ENCODE data around the gene SLC19A3. TPM values are rescaled to one million over a fixed set of nuclear protein-coding genes. Genes with fewer than 3 reads are reported as not detected.
"Not testable (repeated sequence)": the region's sequence is repeated elsewhere in the genome, so short reads cannot be mapped to it uniquely, and the experiment has no call there.

SLC19A3 gene
- total and polyA plus RNA-seq, 5 experiments from 2014 or later, result not detected

DNA sequence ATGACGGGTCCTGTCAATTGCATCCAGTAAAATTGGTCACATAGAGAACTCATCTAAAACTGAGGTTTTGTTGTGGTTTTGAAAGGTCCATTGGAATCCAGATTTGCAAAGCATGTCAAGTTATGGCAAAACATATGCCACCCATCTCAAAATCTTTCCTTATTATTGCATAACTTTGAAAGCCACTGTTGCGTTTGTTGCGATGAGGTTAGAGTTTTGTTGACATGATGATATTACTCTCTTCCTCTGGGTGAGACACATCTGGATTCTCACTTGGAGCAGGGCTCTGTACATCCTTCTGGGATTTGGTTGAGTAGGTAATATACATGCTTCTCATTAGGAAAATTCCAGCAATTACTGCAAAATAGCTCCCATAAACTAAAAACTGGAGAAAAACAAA lies 30.6 kb downstream of the SLC19A3 start:
- no peak overlapping the region for H3K27ac Mint-ChIP-seq
- ATAC-seq (no peak), DNase-seq (no peak)
- no peak overlapping the region for H3K4me3 Mint-ChIP-seq
- POLR2A ChIA-PET, result no interaction called here
- H3K4me1 Mint-ChIP-seq, result no peaks in the 10 kb centered on the region
- no peaks in the 10 kb centered on the region for H3K36me3 Mint-ChIP-seq
- peaks cover 11 to 53% (median 27%) of the 10 kb centered on the region in 5 donors for H3K27me3 Mint-ChIP-seq
- H3K9me3 Mint-ChIP-seq, result peaks cover 0 to 2% (median 0%) of the 10 kb centered on the region in 9 donors

DNA sequence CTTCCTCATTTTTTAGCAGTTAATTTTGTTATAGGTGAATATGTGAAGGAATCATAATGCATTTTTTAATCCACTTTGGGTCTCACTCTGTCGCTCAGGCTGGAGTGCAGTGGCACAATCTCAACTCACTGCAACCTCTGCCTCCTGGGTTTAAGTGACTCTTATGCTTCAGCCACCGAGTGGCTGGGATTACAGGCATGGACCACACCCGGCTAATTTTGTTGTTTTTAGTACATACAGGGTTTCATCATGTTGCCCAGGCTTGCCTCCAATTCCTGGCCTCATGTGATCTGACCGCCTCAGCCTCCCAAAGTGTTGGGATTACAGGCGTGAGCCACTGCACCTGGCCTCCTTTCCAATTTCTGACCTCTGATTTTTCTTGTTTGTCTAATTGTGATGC lies 33.6 kb downstream of the SLC19A3 start:
- DNase-seq (no peak), ATAC-seq (no peak)
- no peaks in the 10 kb centered on the region for H3K36me3 Mint-ChIP-seq
- no peak overlapping the region for H3K27ac Mint-ChIP-seq
- no peak overlapping the region for H3K4me3 Mint-ChIP-seq
- H3K27me3 Mint-ChIP-seq, result peaks cover 5 to 29% (median 20%) of the 10 kb centered on the region in 5 donors
- peaks cover 0 to 2% (median 0%) of the 10 kb centered on the region in 9 donors for H3K9me3 Mint-ChIP-seq
- POLR2A ChIA-PET, result no interaction called here
- no peaks in the 10 kb centered on the region for H3K4me1 Mint-ChIP-seq

DNA sequence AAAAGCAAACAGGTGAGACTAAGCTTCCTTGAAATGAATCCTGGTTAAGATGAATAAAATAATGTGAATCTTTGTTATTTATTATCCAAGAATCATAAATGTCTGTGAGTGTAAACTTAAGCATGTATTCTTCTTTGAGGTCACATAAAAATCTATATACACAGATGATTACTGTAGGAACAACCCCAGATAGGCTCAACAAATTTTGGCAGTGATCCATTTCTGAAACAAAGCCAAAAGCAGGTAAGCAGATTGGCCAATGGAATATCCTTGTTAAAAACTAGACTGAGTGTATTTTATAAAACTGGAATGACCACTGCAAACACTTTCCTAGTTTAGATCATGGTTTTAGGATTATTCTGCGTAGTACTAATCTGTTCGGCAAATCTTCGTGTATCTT lies 39.9 kb downstream of the SLC19A3 start:
- H3K36me3 Mint-ChIP-seq, result no peaks in the 10 kb centered on the region
- H3K27ac Mint-ChIP-seq, result no peak overlapping the region
- DNase-seq, result no peak
- ATAC-seq, result no peak
- no peak overlapping the region for H3K4me3 Mint-ChIP-seq
- peaks cover 0 to 5% (median 0%) of the 10 kb centered on the region in 9 donors for H3K9me3 Mint-ChIP-seq
- POLR2A ChIA-PET, result no interaction called here
- no peaks in the 10 kb centered on the region for H3K4me1 Mint-ChIP-seq
- H3K27me3 Mint-ChIP-seq, result peaks cover 3 to 9% (median 4%) of the 10 kb centered on the region in 5 donors

DNA sequence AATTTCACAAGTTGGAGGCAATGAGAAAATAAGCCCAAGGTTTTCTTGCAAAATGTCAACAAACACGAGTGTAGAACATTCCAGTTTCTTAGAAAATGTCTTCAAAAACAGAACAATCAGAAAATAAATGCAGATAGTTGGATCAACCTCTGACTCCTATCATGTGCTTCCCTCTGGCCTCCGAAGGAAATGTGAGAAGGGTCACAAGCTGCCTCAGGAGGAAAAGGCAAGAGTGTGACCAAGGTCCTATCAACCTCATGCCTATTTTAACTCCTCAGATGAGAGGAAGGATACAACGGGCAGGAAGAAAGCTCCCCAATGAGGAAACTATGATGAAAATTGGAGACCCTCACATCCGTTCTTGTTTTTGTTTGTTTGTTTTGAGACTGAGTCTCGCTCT lies 43.3 kb downstream of the SLC19A3 start:
- DNase-seq, result no peak
- Mint-ChIP-seq H3K36me3 (no peaks in the 10 kb centered on the region), H3K27ac (no peak overlapping the region), H3K4me1 (no peaks in the 10 kb centered on the region), H3K27me3 (peaks cover 3 to 9% (median 6%) of the 10 kb centered on the region in 5 donors), H3K4me3 (no peak overlapping the region), H3K9me3 (peaks cover 0 to 5% (median 0%) of the 10 kb centered on the region in 9 donors)
- no peak for ATAC-seq
- POLR2A ChIA-PET, result no interaction called here

DNA sequence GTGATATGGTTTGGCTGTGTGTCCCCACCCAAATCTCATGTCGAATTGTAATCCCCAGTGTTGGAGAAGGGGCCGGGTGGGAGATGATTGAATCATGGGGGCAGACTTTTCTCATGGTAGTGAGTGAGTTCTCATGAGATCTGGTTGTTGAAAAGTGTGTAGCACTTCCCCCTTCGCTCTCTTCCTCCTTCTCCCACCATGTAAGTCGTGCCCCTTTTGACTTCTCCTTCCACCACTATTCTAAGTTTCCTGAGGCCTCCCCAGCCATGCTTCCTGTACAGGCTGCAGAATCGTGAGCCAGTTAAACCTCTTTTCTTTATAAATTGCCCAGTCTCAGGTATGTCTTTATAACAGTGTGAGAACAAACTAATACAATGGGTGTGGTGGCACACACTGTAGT lies 44.2 kb downstream of the SLC19A3 start:
- ATAC-seq, POLR2A ChIA-PET, H3K4me1 Mint-ChIP-seq, H3K27me3 Mint-ChIP-seq, DNase-seq, H3K27ac Mint-ChIP-seq, H3K36me3 Mint-ChIP-seq, H3K9me3 Mint-ChIP-seq, H3K4me3 Mint-ChIP-seq: not testable (repeated sequence)

DNA sequence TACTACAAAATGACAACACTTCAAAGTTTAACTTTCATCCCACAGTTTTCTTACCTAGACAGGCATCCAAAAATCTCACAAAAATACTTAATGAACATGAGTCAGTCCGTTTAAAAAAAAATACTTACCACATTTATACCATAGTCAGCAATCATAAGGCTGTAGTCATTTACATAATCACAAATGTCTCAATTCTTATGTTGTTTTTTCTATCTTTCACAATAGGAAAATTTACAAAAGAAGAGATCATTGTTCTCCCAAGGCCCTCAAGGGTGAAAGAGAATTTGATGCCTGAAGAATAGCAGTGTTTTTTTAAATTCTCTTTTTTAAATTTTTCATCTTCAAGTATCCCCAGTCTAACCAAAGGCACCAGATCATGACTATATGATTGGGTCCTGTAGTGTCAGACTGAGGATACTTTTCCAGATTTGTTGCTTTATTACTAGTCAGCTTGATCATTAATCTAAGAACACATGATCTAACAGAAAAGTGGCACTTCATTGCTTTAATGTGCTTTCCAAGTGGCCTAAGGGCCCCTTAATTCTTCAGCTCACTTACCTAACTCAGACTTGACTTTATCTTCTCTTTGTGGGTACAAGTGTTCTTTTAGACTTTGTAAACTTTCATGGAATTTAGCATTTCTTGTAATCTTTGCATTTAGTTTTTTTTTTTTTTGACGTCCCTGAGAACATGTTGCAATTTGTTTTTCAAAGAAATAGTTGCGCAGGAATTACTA lies 46.5 kb downstream of the SLC19A3 start:
- Mint-ChIP-seq H3K27me3 (peaks cover 2 to 12% (median 3%) of the 10 kb centered on the region in 5 donors), H3K27ac (no peak overlapping the region), H3K36me3 (no peaks in the 10 kb centered on the region), H3K9me3 (peaks cover 0 to 2% (median 0%) of the 10 kb centered on the region in 9 donors), H3K4me1 (no peaks in the 10 kb centered on the region), H3K4me3 (no peak overlapping the region)
- no peak for DNase-seq
- POLR2A ChIA-PET, result no interaction called here
- ATAC-seq, result no peak

DNA sequence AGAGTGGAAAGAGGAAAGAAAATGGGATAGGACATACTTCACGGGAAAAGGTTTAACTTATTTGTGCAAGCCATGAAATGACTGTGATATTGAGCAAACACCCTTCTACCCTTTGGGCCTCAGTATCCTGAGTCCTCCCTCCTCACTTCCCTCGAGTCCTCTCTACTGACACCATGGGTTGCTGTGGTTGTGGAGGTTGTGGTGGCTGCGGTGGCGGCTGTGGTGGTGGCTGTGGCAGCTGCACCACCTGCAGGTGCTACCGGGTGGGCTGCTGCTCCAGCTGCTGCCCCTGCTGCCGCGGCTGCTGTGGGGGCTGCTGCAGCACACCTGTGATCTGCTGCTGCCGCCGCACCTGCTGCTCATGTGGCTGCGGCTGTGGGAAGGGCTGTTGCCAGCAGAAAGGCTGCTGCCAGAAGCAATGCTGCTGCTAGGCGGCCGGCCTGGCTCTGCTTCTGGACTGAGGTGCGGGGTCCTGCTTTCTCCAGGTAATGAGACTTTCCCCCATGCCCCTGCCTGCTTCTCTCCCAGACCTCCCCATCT lies 51.1 kb downstream of the SLC19A3 start, which contains the start of gene SCYGR5:
Gene SCYGR5 (plus strand): TSS at position 174 of the 540 bp plus-strand sequence. CDS start 0 bp downstream, at position 174.
- H3K9me3 Mint-ChIP-seq, H3K4me3 Mint-ChIP-seq, POLR2A ChIA-PET, H3K36me3 Mint-ChIP-seq, H3K27me3 Mint-ChIP-seq, DNase-seq, ATAC-seq, H3K4me1 Mint-ChIP-seq, H3K27ac Mint-ChIP-seq: not testable (repeated sequence)

DNA sequence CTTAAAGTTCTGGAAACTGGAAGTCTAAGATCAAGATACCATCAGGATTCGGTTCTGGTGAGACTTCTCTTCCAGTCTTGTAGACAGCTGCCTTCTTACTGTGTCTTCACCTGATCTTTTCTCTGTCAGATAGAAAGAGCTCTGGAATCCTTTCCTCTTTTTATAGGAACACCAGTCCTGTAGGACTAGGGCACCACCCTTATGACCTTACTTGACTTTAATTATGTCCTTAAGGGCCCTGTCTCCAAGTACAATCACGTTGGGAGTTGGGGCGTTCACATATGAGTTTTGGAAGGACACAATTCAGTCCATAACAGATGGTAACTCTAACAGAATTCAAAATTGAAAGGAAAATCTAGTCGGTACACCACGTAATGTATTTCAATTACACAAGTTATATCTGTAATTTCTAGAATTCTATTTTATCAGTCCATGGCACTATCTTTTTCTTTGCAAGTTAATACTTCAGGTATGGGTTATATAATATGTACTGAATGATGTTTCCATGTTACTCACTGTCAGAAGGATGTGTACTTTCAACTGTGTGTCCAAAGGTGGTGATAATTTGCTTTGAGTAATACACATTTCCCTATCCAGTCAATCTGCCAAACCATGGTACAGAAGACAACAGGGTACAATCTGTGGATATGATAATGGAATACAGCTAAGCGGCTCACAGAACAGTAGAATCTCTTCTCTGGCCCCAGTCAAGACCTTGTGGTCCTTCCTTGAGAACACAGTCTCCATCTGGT lies 52.5 kb downstream of the SLC19A3 start:
- DNase-seq (no peak), ATAC-seq (no peak)
- H3K4me3 Mint-ChIP-seq, result no peak overlapping the region
- H3K9me3 Mint-ChIP-seq, result peaks cover 0 to 2% (median 0%) of the 10 kb centered on the region in 9 donors
- no peak overlapping the region for H3K27ac Mint-ChIP-seq
- H3K36me3 Mint-ChIP-seq, result no peaks in the 10 kb centered on the region
- POLR2A ChIA-PET, result no interaction called here
- no peaks in the 10 kb centered on the region for H3K4me1 Mint-ChIP-seq
- peaks cover 0 to 4% (median 2%) of the 10 kb centered on the region in 5 donors for H3K27me3 Mint-ChIP-seq

DNA sequence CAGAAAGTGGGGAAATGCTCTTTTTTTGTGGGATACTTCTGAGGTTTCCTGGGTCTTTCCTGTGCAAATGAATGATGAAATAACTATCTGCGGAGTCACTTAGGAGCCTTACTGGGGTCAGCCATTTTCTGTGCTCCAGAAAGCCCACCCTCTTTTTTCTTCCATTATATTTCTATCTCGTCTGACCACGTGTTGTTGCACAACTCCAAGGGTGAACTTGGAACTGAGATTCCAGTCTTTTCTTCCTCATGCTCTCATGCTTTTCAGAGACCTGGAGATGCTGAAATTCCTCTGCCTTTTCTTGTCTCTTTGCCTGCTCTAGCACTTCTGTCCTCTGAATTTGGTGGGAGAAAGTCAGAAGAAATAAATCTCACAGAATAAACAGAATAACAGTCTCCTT lies 56.0 kb downstream of the SLC19A3 start:
- no peak overlapping the region for H3K27ac Mint-ChIP-seq
- POLR2A ChIA-PET, result no interaction called here
- H3K4me3 Mint-ChIP-seq, result no peak overlapping the region
- DNase-seq (no peak), ATAC-seq (no peak)
- H3K36me3 Mint-ChIP-seq, result no peaks in the 10 kb centered on the region
- peaks cover 0 to 4% (median 2%) of the 10 kb centered on the region in 5 donors for H3K27me3 Mint-ChIP-seq
- no peaks in the 10 kb centered on the region for H3K4me1 Mint-ChIP-seq
- H3K9me3 Mint-ChIP-seq, result no peaks in the 10 kb centered on the region

DNA sequence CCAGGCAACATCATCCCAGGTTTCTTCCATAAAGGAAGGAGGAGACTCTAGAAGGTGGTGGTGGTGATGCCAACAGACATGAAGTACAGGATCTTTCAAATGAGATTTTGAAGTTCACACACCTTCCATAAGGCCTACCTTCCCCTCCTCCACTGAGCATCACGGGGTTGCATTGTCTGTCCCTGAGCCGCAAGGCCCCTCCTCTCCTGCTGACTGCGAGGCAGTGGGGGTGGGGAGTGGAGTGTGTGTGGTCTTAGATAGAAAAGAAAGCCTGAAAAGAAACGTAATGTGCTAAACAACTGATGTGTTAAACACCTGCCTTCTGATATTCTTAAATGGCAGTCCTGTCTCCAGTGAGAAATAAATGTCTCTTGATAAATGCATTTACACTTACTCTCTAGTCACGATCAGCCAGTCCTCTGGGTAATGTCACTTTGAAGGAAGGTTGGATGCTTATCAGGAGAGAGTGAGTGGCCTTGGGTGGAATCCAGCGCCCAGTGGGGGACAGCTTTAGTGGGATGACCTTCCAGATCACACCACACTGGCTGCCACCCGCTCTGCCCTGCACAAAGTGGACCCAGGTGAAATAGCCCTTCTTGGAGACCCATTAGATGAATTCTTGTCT lies 56.7 kb downstream of the SLC19A3 start:
- DNase-seq, result no peak
- Mint-ChIP-seq H3K4me3 (no peak overlapping the region), H3K27me3 (peaks cover 0 to 4% (median 0%) of the 10 kb centered on the region in 5 donors), H3K36me3 (no peaks in the 10 kb centered on the region), H3K27ac (no peak overlapping the region), H3K9me3 (no peaks in the 10 kb centered on the region), H3K4me1 (no peaks in the 10 kb centered on the region)
- no peak for ATAC-seq
- POLR2A ChIA-PET, result no interaction called here

DNA sequence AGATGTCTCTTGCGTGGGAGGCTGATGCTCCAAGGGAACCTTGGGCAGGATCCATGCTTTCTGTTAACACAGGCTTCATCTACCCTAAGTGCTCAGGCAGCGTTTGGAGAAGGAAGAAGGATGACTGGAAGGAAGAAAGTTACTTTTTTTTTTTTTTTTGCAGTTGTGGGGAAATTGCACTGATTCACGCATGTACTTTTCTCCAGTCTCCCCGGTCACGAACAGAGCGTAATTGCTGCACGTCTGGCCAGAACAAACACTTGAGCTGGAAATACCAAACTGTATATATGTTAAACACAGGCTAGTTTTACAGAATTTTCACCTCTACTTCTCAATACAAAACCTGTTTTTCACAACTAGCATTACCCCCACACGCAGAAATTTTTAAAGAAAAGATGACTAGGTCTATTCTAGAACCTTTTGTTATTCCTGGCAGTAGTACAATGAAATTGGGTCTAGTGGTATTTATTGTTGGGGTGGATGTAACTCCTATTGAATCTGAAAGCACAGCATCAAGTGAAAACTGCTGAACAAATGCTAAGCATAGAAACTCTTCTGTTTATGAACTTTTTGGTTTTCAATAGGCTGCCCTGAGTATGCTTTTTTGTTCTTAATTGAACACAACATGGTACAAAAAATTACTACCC lies 60.5 kb downstream of the SLC19A3 start:
- Mint-ChIP-seq H3K4me3 (no peak overlapping the region), H3K27me3 (peaks cover 0 to 4% (median 0%) of the 10 kb centered on the region in 5 donors)
- DNase-seq, result no peak

DNA sequence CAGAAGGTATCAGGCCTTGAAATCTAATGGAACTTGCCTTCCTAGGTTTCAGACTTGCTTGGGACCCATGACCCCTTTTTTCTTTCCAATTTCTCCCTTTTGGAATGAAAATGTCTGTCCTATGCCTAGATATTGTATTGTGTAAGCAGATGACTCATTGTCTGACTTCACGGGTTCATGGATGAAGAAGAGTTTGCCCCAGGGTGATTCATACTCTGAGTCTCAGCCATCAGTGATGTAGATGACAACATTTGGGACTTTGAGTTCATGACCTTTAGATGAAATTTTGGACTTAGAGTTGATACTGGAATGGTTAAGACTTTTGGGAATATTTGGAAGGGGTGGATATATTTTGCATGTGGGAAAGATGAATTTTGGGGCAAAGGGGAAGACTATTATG lies 62.4 kb downstream of the SLC19A3 start:
- POLR2A ChIA-PET, result no interaction called here
- ATAC-seq (no peak), DNase-seq (no peak)
- Mint-ChIP-seq H3K27ac (no peak overlapping the region), H3K4me1 (no peaks in the 10 kb centered on the region), H3K4me3 (no peak overlapping the region), H3K9me3 (no peaks in the 10 kb centered on the region), H3K36me3 (no peaks in the 10 kb centered on the region), H3K27me3 (peaks cover 0 to 3% (median 0%) of the 10 kb centered on the region in 5 donors)

More for the DNA sequence above, 60.5 kb downstream of the SLC19A3 start:
- Mint-ChIP-seq H3K36me3 (no peaks in the 10 kb centered on the region), H3K9me3 (no peaks in the 10 kb centered on the region), H3K4me1 (no peaks in the 10 kb centered on the region), H3K27ac (no peak overlapping the region)
- ATAC-seq, result no peak
- POLR2A ChIA-PET, result no interaction called here

Measured in naive thymus-derived CD8-positive, alpha-beta T cell (primary cell).